NCI-H226 (cell line): ENCODE measurements around the gene SNRNP25.

Experiments used
- DNase-seq: peaks from one replicate; pipeline ENCODE4 v3.0.0-alpha.2; 2015

SNRNP25 gene

DNA sequence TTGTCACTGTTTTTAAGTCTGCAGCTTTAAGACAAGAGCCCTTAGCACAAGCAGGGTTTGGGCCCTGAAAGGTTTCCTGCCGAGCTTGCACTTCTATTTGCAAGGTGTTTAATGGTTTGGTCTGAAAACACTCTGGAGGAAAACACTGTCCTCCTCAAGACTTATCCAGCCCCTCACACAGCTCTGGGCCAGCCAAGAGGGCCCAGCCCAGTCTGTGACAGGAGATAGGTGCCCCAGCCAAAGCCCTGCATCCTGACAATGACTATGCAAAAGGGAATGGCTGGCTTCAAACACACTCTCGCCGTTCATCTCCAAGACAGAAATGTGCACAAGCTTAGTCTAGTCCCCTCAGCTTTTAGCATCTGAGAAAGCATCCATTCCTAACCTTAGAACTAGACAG, 51.3 kb downstream of the SNRNP25 start:
- no peak for DNase-seq

DNA sequence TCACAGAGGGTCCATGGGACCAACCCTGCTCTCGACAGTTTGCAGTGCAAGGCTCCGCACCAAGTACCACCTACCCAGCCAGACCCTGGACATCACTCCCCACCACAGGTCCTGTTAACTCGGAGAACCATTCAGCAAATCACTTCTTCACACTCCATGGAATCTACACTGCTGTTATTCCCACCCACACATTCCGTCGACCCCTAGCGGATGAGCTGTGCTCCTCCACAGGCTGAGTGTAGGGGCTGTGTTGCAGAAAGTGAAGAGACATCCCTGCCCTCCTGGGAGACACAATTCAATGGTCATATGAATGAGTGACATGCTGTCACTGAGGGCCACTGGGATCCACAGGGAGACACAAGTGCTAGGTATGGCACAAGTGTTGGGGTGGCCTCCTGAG, 51.9 kb downstream of the SNRNP25 start:
- DNase-seq, result no peak

DNA sequence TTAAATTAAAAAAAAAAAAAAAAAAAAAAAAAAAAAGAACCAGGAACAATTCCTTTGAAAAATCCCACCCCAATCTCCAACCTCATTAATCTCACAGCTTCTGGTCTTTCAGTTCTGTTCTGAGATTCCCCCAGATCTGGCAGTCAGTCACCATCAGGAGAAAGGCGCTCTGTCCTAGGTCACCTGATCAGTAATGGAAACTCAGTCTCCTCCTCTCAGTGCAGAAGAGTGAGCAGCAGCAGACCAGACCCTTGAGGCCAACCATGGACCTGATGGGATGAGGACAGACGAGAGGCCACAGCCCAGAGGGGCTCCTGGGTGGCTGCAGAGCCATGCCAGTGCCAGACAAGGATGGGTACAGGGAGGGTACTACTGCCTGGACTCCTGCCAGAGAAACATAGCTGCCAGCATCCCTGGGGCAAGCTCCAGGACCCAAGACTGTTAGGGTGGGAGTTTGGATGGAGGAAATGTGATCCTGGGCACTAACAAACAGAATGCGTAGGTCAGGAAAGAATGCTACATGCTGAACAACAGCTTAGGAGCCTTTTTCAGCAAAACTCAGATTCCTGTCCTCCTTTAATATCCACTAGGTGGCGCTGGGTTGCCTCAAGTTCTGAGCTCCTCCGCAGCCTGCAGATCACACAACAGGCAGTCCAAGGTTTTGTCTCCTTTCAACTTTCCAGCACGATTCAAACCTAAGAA, 53.1 kb downstream of the SNRNP25 start:
- peak; percentile 42 for DNase-seq
